Mesenchymal stem cell (in vitro differentiated cells and primary cell): ENCODE measurements around the gene ACAP3.
"Not testable (repeated sequence)": the region's sequence is repeated elsewhere in the genome, so short reads cannot be mapped to it uniquely, and the experiment has no call there.

ENCODE experiments used
- DNase-seq: peaks from one replicate; pipeline ENCODE4 v3.0.0-alpha.2; 2013
- H2AFZ ChIP-seq: one replicate; pipeline ENCODE4 v1.6.1; 2013; ENCODE audit warnings: low read depth, mild to moderate bottlenecking, control low read depth, inconsistent platforms, low read length, moderate library complexity
- H2AK5ac ChIP-seq: 2 replicates; pipeline ENCODE4 v1.6.1; 2013; ENCODE audit warnings: low read length, moderate library complexity, mild to moderate bottlenecking, inconsistent platforms; ENCODE audit not compliant: severe bottlenecking
- H2BK120ac ChIP-seq: one replicate; pipeline ENCODE4 v1.6.1; 2013; ENCODE audit warnings: low read depth, mild to moderate bottlenecking, inconsistent platforms, low read length, moderate library complexity
- H2BK12ac ChIP-seq, 2 experiments: one replicate each; pipeline ENCODE4 v1.6.1; 2013; ENCODE audit warnings: inconsistent platforms in 2 of 2, low read length in 2 of 2, mild to moderate bottlenecking in 2 of 2, moderate library complexity in 2 of 2, control low read depth in 1 of 2
- H2BK15ac ChIP-seq: one replicate; pipeline ENCODE4 v1.6.1; 2013; ENCODE audit warnings: mild to moderate bottlenecking, low read depth, inconsistent platforms; ENCODE audit not compliant: poor library complexity, severe bottlenecking
- H2BK5ac ChIP-seq: 2 replicates; pipeline ENCODE4 v1.6.1; 2013; ENCODE audit warnings: low read depth, mild to moderate bottlenecking, low read length, control low read depth, inconsistent platforms; ENCODE audit not compliant: poor library complexity, severe bottlenecking
- H3K14ac ChIP-seq, 2 experiments: one replicate each; pipeline ENCODE4 v1.6.1; 2013; ENCODE audit warnings: inconsistent platforms in 2 of 2, low read length in 2 of 2, control low read depth in 1 of 2, mild to moderate bottlenecking in 1 of 2, moderate library complexity in 1 of 2
- H3K18ac ChIP-seq, 2 experiments: one replicate each; pipeline ENCODE4 v1.6.1; 2013; ENCODE audit warnings: inconsistent platforms in 2 of 2, low read length in 2 of 2, control low read depth in 1 of 2, low read depth in 1 of 2, mild to moderate bottlenecking in 1 of 2
- H3K23ac ChIP-seq, 2 experiments: one replicate each; pipeline ENCODE4 v1.6.1; 2013; ENCODE audit warnings: inconsistent platforms in 2 of 2, low read length in 2 of 2, mild to moderate bottlenecking in 2 of 2, moderate library complexity in 2 of 2, control low read depth in 1 of 2
- H3K27ac ChIP-seq: 2 replicates; pipeline ENCODE4 v1.5.1; 2013; ENCODE audit warnings: mild to moderate bottlenecking, moderate library complexity, low read length, control low read depth, inconsistent platforms; ENCODE audit not compliant: poor library complexity, severe bottlenecking
- H3K27me3 ChIP-seq, 2 experiments: 2 replicates each; pipeline versions ENCODE4 v1.6.1 to v1.7.0; 2013; ENCODE audit warnings: low read length in 2 of 2, mild to moderate bottlenecking in 2 of 2, moderate library complexity in 2 of 2, control low read depth in 1 of 2, inconsistent platforms in 1 of 2; ENCODE audit not compliant: control insufficient read depth in 1 of 2, insufficient read depth in 1 of 2
- H3K36me3 ChIP-seq, 2 experiments: 2 replicates each; pipeline versions ENCODE4 v1.6.1 to v1.7.0; 2013; ENCODE audit warnings: low read length in 2 of 2, control low read depth in 1 of 2, inconsistent platforms in 1 of 2, low read depth in 1 of 2, mild to moderate bottlenecking in 1 of 2; ENCODE audit not compliant: insufficient read depth in 2 of 2, control insufficient read depth in 1 of 2
- H3K4ac ChIP-seq, 2 experiments: one replicate each; pipeline ENCODE4 v1.6.1; 2013; ENCODE audit warnings: inconsistent platforms in 2 of 2, low read length in 2 of 2, mild to moderate bottlenecking in 2 of 2, moderate library complexity in 2 of 2, control low read depth in 1 of 2, low read depth in 1 of 2
- H3K4me1 ChIP-seq: 2 replicates; pipeline ENCODE4 v1.6.1; 2013; ENCODE audit warnings: low read depth, low read length, control low read depth; ENCODE audit not compliant: control insufficient read depth, insufficient read depth
- H3K4me2 ChIP-seq: 2 replicates; pipeline ENCODE4 v1.6.1; 2013; ENCODE audit warnings: low read length, mild to moderate bottlenecking, inconsistent platforms; ENCODE audit not compliant: poor library complexity, severe bottlenecking
- H3K4me3 ChIP-seq, 2 experiments: 2 replicates each; pipeline versions ENCODE4 v1.5.1 to v1.7.0; 2013; ENCODE audit warnings: low read length in 2 of 2, mild to moderate bottlenecking in 2 of 2, control low read depth in 1 of 2, low read depth in 1 of 2; ENCODE audit not compliant: insufficient read depth in 1 of 2
- H3K79me1 ChIP-seq: replicated peaks from 2 replicates; pipeline ENCODE4 v1.6.1; 2013; ENCODE audit warnings: mild to moderate bottlenecking, control low read depth, low read length, inconsistent platforms; ENCODE audit not compliant: poor library complexity, severe bottlenecking
- H3K9ac ChIP-seq: 2 replicates; pipeline ENCODE4 v1.7.0; 2013; ENCODE audit warnings: mild to moderate bottlenecking, low read length, moderate library complexity
- H3K9me3 ChIP-seq: 2 replicates; pipeline ENCODE4 v1.7.0; 2013; ENCODE audit warnings: mild to moderate bottlenecking, low read length; ENCODE audit not compliant: control insufficient read depth
- H4K8ac ChIP-seq: one replicate; pipeline ENCODE4 v1.6.1; 2013; ENCODE audit warnings: inconsistent platforms, mild to moderate bottlenecking, low read length, moderate library complexity
- H4K91ac ChIP-seq: one replicate; pipeline ENCODE4 v1.6.1; 2013; ENCODE audit warnings: mild to moderate bottlenecking, low read length, inconsistent platforms
- WGBS: methylation state at CpG from one replicate; pipeline ENCODE4 v1.1.7; 2013; ENCODE audit warnings: mixed read lengths; 5-methylcytosine and 5-hydroxymethylcytosine counted together

ACAP3 gene

GRCh38 chr1:1253972-1254666, 53.6 kb downstream of the ACAP3 start:
- no peak overlapping the region for H3K14ac ChIP-seq
- H3K23ac ChIP-seq: no peak overlapping the region
- no peak overlapping the region for H2BK15ac ChIP-seq
- H3K9me3 ChIP-seq: no peaks in the 10 kb centered on the region
- peaks cover 48 to 77% of the 10 kb centered on the region in 2 experiments for H3K36me3 ChIP-seq
- peaks cover 25% of the 10 kb centered on the region for H3K4me1 ChIP-seq
- WGBS: 97% methylated on average over 50 of the region's 50 CpGs
- H2AK5ac ChIP-seq: no peak overlapping the region
- H3K27me3 ChIP-seq: no peaks in the 10 kb centered on the region
- no peak overlapping the region for H2BK12ac ChIP-seq
- peaks cover 47% of the 10 kb centered on the region for H3K79me1 ChIP-seq
- H2BK5ac ChIP-seq: no peak overlapping the region
- no peak overlapping the region for H3K4me3 ChIP-seq
- H3K18ac ChIP-seq: no peak overlapping the region
- no peak overlapping the region for H2AFZ ChIP-seq
- no peak overlapping the region for H3K4ac ChIP-seq
- no peak for DNase-seq
- H4K91ac ChIP-seq: no peak overlapping the region
- H2BK120ac ChIP-seq: no peak overlapping the region
- H3K4me2 ChIP-seq: no peak overlapping the region
- H4K8ac ChIP-seq: no peak overlapping the region
- H3K9ac ChIP-seq: no peak overlapping the region
- no peak overlapping the region for H3K27ac ChIP-seq

DNA sequence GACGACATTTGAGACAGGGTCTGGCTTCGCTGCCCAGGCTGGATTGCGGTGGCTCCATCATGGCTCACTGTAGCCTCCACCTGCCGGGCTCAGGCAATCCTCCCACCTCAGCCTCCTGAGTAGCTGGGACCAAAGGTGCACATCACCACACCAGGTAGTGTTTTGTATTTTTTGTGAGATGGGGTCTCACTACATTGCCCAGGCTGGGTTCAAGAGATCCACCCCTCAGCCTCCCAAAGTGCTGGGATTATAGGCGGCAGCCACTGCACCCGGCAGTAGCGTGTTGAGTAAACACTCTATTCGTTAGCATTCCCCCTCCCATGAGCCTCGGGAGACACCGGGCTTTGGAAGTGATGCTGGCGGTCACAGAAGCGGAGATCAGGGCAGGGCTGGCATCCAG, 54.4 kb downstream of the ACAP3 start:
- no peak overlapping the region for H2AK5ac ChIP-seq
- WGBS: 97% methylated on average over 12 of the region's 12 CpGs
- H4K8ac ChIP-seq: no peak overlapping the region
- no peak for DNase-seq
- no peak overlapping the region for H3K9ac ChIP-seq
- no peak overlapping the region for H4K91ac ChIP-seq
- H3K4ac ChIP-seq: no peak overlapping the region
- H3K27ac ChIP-seq: no peak overlapping the region
- H2BK120ac ChIP-seq: no peak overlapping the region
- no peak overlapping the region for H3K4me3 ChIP-seq
- no peak overlapping the region for H3K4me2 ChIP-seq
- H2BK12ac ChIP-seq: no peak overlapping the region
- peaks cover 44% of the 10 kb centered on the region for H3K79me1 ChIP-seq
- no peak overlapping the region for H2BK15ac ChIP-seq
- H3K14ac ChIP-seq: no peak overlapping the region
- peaks cover 43 to 69% of the 10 kb centered on the region in 2 experiments for H3K36me3 ChIP-seq
- no peak overlapping the region for H2AFZ ChIP-seq
- no peak overlapping the region for H2BK5ac ChIP-seq
- H3K9me3 ChIP-seq: no peaks in the 10 kb centered on the region
- no peak overlapping the region for H3K23ac ChIP-seq
- H3K27me3 ChIP-seq: no peaks in the 10 kb centered on the region
- peaks cover 17% of the 10 kb centered on the region for H3K4me1 ChIP-seq
- H3K18ac ChIP-seq: no peak overlapping the region

DNA sequence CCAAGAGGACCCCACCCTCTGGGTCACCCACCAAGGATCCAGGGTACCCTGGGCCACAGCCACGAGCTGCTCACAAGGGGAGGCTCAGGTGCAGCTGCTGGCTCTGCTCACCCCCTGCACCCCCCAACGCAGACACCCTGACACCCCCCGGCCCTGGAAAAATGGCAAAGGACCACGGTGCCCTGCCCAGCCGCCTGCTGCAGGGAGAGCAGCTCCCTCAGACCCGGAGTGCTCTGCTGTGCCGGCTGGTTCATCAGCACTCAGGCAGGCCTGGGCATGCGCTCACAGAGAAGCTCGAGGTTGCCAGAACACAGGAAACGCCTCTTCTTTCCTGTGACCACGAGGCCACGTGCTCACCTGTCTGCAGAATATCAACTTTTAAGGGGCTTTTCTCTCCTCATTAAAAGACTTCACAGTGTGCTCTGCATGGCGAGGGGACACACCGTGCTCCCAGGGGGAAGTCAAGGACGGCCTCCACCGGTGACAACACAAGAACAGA, 56.9 kb downstream of the ACAP3 start:
- no peak for DNase-seq
- H3K27ac ChIP-seq: no peak overlapping the region
- H3K9ac ChIP-seq: peak overlapping the region; percentile 29
- peaks cover 33 to 59% of the 10 kb centered on the region in 2 experiments for H3K36me3 ChIP-seq
- peak overlapping the region; percentile 94 for H2BK15ac ChIP-seq
- peaks cover 35% of the 10 kb centered on the region for H3K79me1 ChIP-seq
- H3K27me3 ChIP-seq: peaks cover 6 to 14% of the 10 kb centered on the region in 2 experiments
- 89% methylated on average over 16 of the region's 16 CpGs for WGBS
- peak overlapping the region; percentile 84 for H4K91ac ChIP-seq
- no peak overlapping the region for H2BK120ac ChIP-seq
- no peak overlapping the region for H3K23ac ChIP-seq
- H4K8ac ChIP-seq: peak overlapping the region; percentile 57
- no peak overlapping the region for H2AFZ ChIP-seq
- no peak overlapping the region for H3K14ac ChIP-seq
- H3K4me3 ChIP-seq: no peak overlapping the region
- H3K18ac ChIP-seq: peak overlapping the region; percentile 63 to 67
- H3K4me1 ChIP-seq: peaks cover 25% of the 10 kb centered on the region
- peak overlapping the region in 1 of 2 experiments; percentile 8 for H2BK12ac ChIP-seq
- peak overlapping the region; percentile 36 for H2AK5ac ChIP-seq
- no peak overlapping the region for H3K4me2 ChIP-seq
- H2BK5ac ChIP-seq: no peak overlapping the region
- H3K9me3 ChIP-seq: no peaks in the 10 kb centered on the region
- H3K4ac ChIP-seq: peak overlapping the region in 1 of 2 experiments; percentile 73

DNA sequence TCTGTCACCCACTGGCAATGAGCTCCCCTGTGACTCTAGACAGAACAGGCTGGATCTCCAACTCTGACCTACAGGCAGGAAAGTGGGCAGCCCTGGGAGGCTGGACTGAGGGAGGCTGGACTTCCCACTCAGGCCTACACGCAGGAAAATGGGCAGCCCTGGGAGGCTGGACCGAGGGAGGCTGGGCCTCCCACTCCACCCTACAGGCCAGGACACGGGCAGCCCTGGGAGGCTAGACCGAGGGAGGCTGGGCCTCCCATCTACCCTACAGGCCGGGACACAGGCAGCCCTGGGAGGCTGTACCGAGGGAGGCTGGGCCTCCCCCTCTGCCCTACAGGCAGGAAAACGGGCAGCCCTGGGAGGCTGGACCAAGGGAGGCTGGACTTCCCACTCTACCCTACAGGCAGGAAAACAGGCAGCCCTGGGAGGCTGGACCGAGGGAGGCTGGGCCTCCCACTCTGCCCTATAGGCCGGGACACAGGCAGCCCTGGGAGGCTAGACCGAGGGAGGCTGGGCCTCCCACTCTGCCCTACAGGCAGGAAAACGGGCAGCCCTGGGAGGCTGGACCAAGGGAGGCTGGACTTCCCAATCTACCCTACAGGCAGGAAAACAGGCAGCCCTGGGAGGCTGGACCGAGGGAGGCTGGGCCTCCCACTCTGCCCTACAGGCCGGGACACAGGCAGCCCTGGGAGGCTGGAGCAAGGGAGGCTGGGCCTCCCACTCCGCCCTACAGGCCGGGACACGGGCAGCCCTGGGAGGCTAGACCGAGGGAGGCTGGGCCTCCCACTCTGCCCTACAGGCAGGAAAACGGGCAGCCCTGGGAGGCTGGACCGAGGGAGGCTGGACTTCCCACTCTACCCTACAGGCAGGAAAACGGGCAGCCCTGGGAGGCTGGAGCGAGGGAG, 59.5 kb downstream of the ACAP3 start:
- not testable (repeated sequence) for H3K9ac ChIP-seq, H4K91ac ChIP-seq, H3K18ac ChIP-seq, DNase-seq, H2AK5ac ChIP-seq, H3K4me2 ChIP-seq, H3K14ac ChIP-seq, H3K9me3 ChIP-seq, H4K8ac ChIP-seq, H2BK5ac ChIP-seq, H2BK120ac ChIP-seq, H3K27ac ChIP-seq, H2BK15ac ChIP-seq, H3K4me3 ChIP-seq, H2AFZ ChIP-seq, H3K4ac ChIP-seq, H3K23ac ChIP-seq
- Histone ChIP-seq H2BK12ac (peak overlapping the region in 1 of 2 experiments; percentile 80), H3K4me1 (peaks cover 33% of the 10 kb centered on the region), H3K27me3 (peaks cover 6 to 20% of the 10 kb centered on the region in 2 experiments), H3K79me1 (peaks cover 19% of the 10 kb centered on the region), H3K36me3 (peaks cover 10 to 46% of the 10 kb centered on the region in 2 experiments)
- WGBS: 99% methylated on average over 12 of the region's 21 CpGs
